MCF 10A (cell line): Measurements from ENCODE around the gene HOXB3. TPM values are rescaled to one million over a fixed set of nuclear protein-coding genes. Genes with fewer than 3 reads are reported as not detected.

Source experiments
- BruUV-seq: library from RNA; stranded (reverse); fragments of 400-500 nt; replicated peaks from 2 replicates; lab custom pipeline; 2021; lab: Mats Ljungman, UMichigan
- CTCF ChIA-PET: fragments of 300-600 bp; sonication (Branson Sonifier 250); formaldehyde crosslinking; extraction: SDS; loops from one replicate; lab custom pipeline; 2021; ENCODE audit warnings: antibody characterized with exemption, inconsistent platforms; lab: Yijun Ruan, JAX
- POLR2A ChIA-PET: fragments of 300-600, 350-650 bp; sonication (Branson Sonifier 250); formaldehyde crosslinking; extraction: SDS; loops from one replicate; lab custom pipeline; 2020; ENCODE audit warnings: antibody characterized with exemption, inconsistent platforms; lab: Yijun Ruan, JAX
- DNase-seq: peaks from one replicate; pipeline ENCODE4 v3.0.0-alpha.2; 2018; ENCODE audit not compliant: unreplicated experiment
- H3K27ac Mint-ChIP-seq: one replicate; pipeline ENCODE4 v1.8.0; 2022; ENCODE audit warnings: mild to moderate bottlenecking, low read depth, mixed read lengths; ENCODE audit not compliant: unreplicated experiment
- H3K27me3 Mint-ChIP-seq: one replicate; pipeline ENCODE4 v1.8.0; 2022; ENCODE audit warnings: mixed read lengths; ENCODE audit not compliant: insufficient read depth, unreplicated experiment
- H3K36me3 Mint-ChIP-seq: one replicate; pipeline ENCODE4 v1.8.0; 2022; ENCODE audit warnings: mild to moderate bottlenecking, moderate library complexity, mixed read lengths; ENCODE audit not compliant: insufficient read depth, unreplicated experiment
- H3K4me1 Mint-ChIP-seq: one replicate; pipeline ENCODE4 v1.8.0; 2022; ENCODE audit warnings: mixed read lengths; ENCODE audit not compliant: insufficient read depth, unreplicated experiment
- H3K4me3 Mint-ChIP-seq: one replicate; pipeline ENCODE4 v1.8.0; 2022; ENCODE audit warnings: mild to moderate bottlenecking, moderate library complexity, mixed read lengths; ENCODE audit not compliant: unreplicated experiment
- H3K9me3 Mint-ChIP-seq: one replicate; pipeline ENCODE4 v1.8.0; 2022; ENCODE audit warnings: mixed read lengths; ENCODE audit not compliant: unreplicated experiment
- intact Hi-C: fragments of 100-400 bp; cut with micrococcal nuclease; formaldehyde crosslinking; loops from 2 replicates; pipeline ENCODE4 v1.14.1; 2022
- total RNA-seq: library from RNA; stranded (reverse); gene quantifications from 2 replicates; pipeline ENCODE4 v1.2.3, GENCODE V29; 2022
- TF ChIP-seq, protein P1 (sequence below): fragments of 200-600 bp; IDR thresholded peaks from one replicate; pipeline ENCODE4 v1.8.0; 2022; ENCODE audit warnings: antibody characterized with exemption, mild to moderate bottlenecking; ENCODE audit not compliant: unreplicated experiment

HOXB3 gene
- total RNA-seq, 1 experiment from 2014 or later, result 0.79 TPM

DNA sequence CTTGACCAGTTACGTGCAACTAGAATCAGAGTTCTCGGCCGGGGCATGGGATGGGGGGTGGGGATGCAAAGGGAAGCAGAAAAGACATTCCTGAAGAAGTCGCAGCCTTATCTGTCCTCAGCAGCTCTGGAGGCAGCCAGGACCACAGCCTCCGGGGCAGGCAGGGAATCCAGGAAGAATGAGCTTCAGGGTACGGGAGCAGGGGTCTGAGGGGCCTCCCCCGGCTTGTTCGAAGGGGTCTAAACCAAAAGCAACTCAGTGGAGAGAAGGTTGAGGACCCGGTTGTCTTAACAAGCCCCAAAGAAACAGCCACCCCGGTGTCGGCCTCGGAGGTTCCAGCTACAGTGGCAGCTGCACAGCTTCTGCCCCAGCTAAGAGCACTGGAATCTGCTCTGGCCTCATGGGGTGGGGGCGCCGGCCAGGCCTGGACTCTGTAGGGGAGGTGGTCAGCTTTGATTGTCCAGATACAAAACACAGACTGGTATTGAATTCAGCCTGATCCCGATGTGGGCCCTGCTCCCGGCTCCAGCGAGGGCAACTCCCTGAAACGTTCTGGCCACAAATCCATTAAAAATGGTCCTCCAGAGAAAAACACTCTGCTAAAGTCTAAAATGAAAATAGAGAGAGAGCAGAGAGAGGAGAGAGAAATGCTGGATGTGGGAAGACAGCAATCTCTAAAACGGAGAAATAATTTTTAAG lies 19.6 kb downstream of the HOXB3 start:
- no peak overlapping the region for H3K4me3 Mint-ChIP-seq
- CTCF ChIA-PET, result interaction anchor here (0.5 to 0.7 kb wide), 2 partner anchors 241 to 552 kb away, joined by 3 to 4 read pairs; no protein-coding TSS in a partner anchor

GRCh38 chr17:48569674-48570324 lies 20.2 kb downstream of the HOXB3 start:
- Mint-ChIP-seq H3K27me3 (no peaks in the 10 kb centered on the region), H3K9me3 (no peaks in the 10 kb centered on the region), H3K4me1 (no peaks in the 10 kb centered on the region), H3K4me3 (no peak overlapping the region), H3K27ac (no peak overlapping the region), H3K36me3 (no peaks in the 10 kb centered on the region)
- no peak for DNase-seq
- TF ChIP-seq, protein P1, sequence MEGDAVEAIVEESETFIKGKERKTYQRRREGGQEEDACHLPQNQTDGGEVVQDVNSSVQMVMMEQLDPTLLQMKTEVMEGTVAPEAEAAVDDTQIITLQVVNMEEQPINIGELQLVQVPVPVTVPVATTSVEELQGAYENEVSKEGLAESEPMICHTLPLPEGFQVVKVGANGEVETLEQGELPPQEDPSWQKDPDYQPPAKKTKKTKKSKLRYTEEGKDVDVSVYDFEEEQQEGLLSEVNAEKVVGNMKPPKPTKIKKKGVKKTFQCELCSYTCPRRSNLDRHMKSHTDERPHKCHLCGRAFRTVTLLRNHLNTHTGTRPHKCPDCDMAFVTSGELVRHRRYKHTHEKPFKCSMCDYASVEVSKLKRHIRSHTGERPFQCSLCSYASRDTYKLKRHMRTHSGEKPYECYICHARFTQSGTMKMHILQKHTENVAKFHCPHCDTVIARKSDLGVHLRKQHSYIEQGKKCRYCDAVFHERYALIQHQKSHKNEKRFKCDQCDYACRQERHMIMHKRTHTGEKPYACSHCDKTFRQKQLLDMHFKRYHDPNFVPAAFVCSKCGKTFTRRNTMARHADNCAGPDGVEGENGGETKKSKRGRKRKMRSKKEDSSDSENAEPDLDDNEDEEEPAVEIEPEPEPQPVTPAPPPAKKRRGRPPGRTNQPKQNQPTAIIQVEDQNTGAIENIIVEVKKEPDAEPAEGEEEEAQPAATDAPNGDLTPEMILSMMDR, result no peak
- no TSS peak for BruUV-seq
- intact Hi-C loops, result no loop called here
- CTCF ChIA-PET, result interaction anchor here (0.5 to 0.7 kb wide), 2 partner anchors 242 to 551 kb away, joined by 3 to 4 read pairs; no protein-coding TSS in a partner anchor
- POLR2A ChIA-PET, result no interaction called here

More for the DNA sequence above, 19.6 kb downstream of the HOXB3 start:
- intact Hi-C loops, result no loop called here
- BruUV-seq, result no TSS peak
- POLR2A ChIA-PET, result no interaction called here
- Mint-ChIP-seq H3K27me3 (no peaks in the 10 kb centered on the region), H3K36me3 (no peaks in the 10 kb centered on the region), H3K27ac (no peak overlapping the region), H3K4me1 (no peaks in the 10 kb centered on the region), H3K9me3 (no peaks in the 10 kb centered on the region)
- no peak for DNase-seq
- TF ChIP-seq, protein P1, result no peak

DNA sequence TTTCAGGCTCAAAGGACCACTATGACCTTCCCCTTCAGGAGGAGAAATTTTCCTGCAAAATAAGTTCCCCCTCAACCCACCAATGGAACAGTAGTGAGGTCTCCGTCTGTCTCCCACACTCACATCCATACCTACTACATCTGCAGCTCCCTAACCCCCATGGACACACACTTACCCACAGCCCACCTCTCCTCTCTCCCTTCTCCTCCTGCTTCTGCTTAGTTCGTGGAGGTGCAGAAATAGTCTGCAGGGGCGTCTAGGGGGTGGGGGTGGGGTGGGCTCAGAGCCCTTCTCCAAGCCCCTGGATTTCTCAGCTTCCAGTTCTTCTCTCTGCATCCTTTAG lies 20.8 kb downstream of the HOXB3 start:
- DNase-seq, result no peak
- TF ChIP-seq, protein P1, result no peak
- H3K4me3 Mint-ChIP-seq, result no peak overlapping the region
- no peaks in the 10 kb centered on the region for H3K9me3 Mint-ChIP-seq
- H3K27me3 Mint-ChIP-seq, result no peaks in the 10 kb centered on the region
- intact Hi-C loops, result no loop called here
- no peak overlapping the region for H3K27ac Mint-ChIP-seq
- POLR2A ChIA-PET, result no interaction called here
- no TSS peak for BruUV-seq
- no peaks in the 10 kb centered on the region for H3K4me1 Mint-ChIP-seq
- no peaks in the 10 kb centered on the region for H3K36me3 Mint-ChIP-seq
- CTCF ChIA-PET, result no interaction called here

GRCh38 chr17:48568499-48569239 lies 21.4 kb downstream of the HOXB3 start:
- ChIA-PET POLR2A (no interaction called here), CTCF (interaction anchor here (0.6 kb wide), 1 partner anchor 334 kb away, joined by 4 read pairs; no protein-coding TSS in a partner anchor)
- no TSS peak for BruUV-seq
- no peak overlapping the region for H3K4me3 Mint-ChIP-seq
- TF ChIP-seq, protein P1, result no peak
- H3K9me3 Mint-ChIP-seq, result no peaks in the 10 kb centered on the region
- H3K27ac Mint-ChIP-seq, result no peak overlapping the region
- H3K36me3 Mint-ChIP-seq, result no peaks in the 10 kb centered on the region
- DNase-seq, result no peak
- intact Hi-C loops, result no loop called here
- H3K27me3 Mint-ChIP-seq, result no peaks in the 10 kb centered on the region
- H3K4me1 Mint-ChIP-seq, result no peaks in the 10 kb centered on the region
